ENCODE results near the gene IL22RA1.

IL22RA1 gene

GRCh38 chr1:24107462-24108138 is 35.3 kb downstream of the IL22RA1 start:
- H2AFZ ChIP-seq (ENCODE audit: low read length), result no peak overlapping the region
- TF ChIP-seq EZH2 (IDR thresholded peaks at IDR 0.05; ENCODE audit: borderline replicate concordance, low read length), result no peak
- TF ChIP-seq CTCF (IDR thresholded peaks at IDR 0.05; ENCODE audit: low read length), result no peak
- H3K4me2 ChIP-seq (ENCODE audit: low read length), result no peak overlapping the region
- H3F3A ChIP-seq (ENCODE audit: insufficient read depth, low read length), result no peaks in the 10 kb centered on the region
- H4K20me1 ChIP-seq (ENCODE audit: insufficient read depth, low read length), result no peaks in the 10 kb centered on the region
- no peaks in the 10 kb centered on the region for H3K36me3 ChIP-seq (ENCODE audit: insufficient read depth, low read length)
- H3K27ac ChIP-seq (ENCODE audit: low read depth, low read length, poor library complexity, severe bottlenecking), result no peak overlapping the region
- H3K27me3 ChIP-seq (ENCODE audit: insufficient read depth, low read length), result peaks cover 12% of the 10 kb centered on the region; the same call in 1 of the 2 replicates
- H3K9ac ChIP-seq (ENCODE audit: low read length), result no peak overlapping the region
- no peaks in the 10 kb centered on the region for H3K9me2 ChIP-seq (ENCODE audit: low read depth, low read length)
- no peaks in the 10 kb centered on the region for H3K4me1 ChIP-seq (ENCODE audit: insufficient read depth, low read length, severe bottlenecking)
- H3K9me3 ChIP-seq (ENCODE audit: low read length), result no peaks in the 10 kb centered on the region
- H3K79me2 ChIP-seq (ENCODE audit: insufficient read depth, low read length), result no peaks in the 10 kb centered on the region
- no peak overlapping the region for H3K4me3 ChIP-seq (ENCODE audit: low read depth, low read length, poor library complexity, severe bottlenecking)

GRCh38 chr1:24105368-24106160 is 37.4 kb downstream of the IL22RA1 start:
- no peak overlapping the region for H3K4me3 ChIP-seq (ENCODE audit: low read depth, low read length, poor library complexity, severe bottlenecking)
- no peak overlapping the region for H2AFZ ChIP-seq (ENCODE audit: low read length)
- H3K27ac ChIP-seq (ENCODE audit: low read depth, low read length, poor library complexity, severe bottlenecking), result no peak overlapping the region

GRCh38 chr1:24104854-24105253 is 38.1 kb downstream of the IL22RA1 start:
- TF ChIP-seq EZH2 (IDR thresholded peaks at IDR 0.05; ENCODE audit: borderline replicate concordance, low read length), result no peak
- TF ChIP-seq CTCF (IDR thresholded peaks at IDR 0.05; ENCODE audit: low read length), result no peak
- no peaks in the 10 kb centered on the region for H3K9me3 ChIP-seq (ENCODE audit: low read length)
- no peak overlapping the region for H3K4me3 ChIP-seq (ENCODE audit: low read depth, low read length, poor library complexity, severe bottlenecking)
- no peak overlapping the region for H2AFZ ChIP-seq (ENCODE audit: low read length)
- H3K9ac ChIP-seq (ENCODE audit: low read length), result no peak overlapping the region
- H3K27ac ChIP-seq (ENCODE audit: low read depth, low read length, poor library complexity, severe bottlenecking), result no peak overlapping the region
- H3F3A ChIP-seq (ENCODE audit: insufficient read depth, low read length), result no peaks in the 10 kb centered on the region
- no peak overlapping the region for H3K4me2 ChIP-seq (ENCODE audit: low read length)
- no peaks in the 10 kb centered on the region for H4K20me1 ChIP-seq (ENCODE audit: insufficient read depth, low read length)
- no peaks in the 10 kb centered on the region for H3K79me2 ChIP-seq (ENCODE audit: insufficient read depth, low read length)
- no peaks in the 10 kb centered on the region for H3K9me2 ChIP-seq (ENCODE audit: low read depth, low read length)
- H3K4me1 ChIP-seq (ENCODE audit: insufficient read depth, low read length, severe bottlenecking), result no peaks in the 10 kb centered on the region
- no peaks in the 10 kb centered on the region for H3K36me3 ChIP-seq (ENCODE audit: insufficient read depth, low read length)
- peaks cover 12% of the 10 kb centered on the region; the same call in 1 of the 2 replicates for H3K27me3 ChIP-seq (ENCODE audit: insufficient read depth, low read length)

More at GRCh38 chr1:24105368-24106160, 37.4 kb downstream of the IL22RA1 start:
- no peaks in the 10 kb centered on the region for H3K36me3 ChIP-seq (ENCODE audit: insufficient read depth, low read length)
- H3K79me2 ChIP-seq (ENCODE audit: insufficient read depth, low read length), result no peaks in the 10 kb centered on the region
- H3K9me3 ChIP-seq (ENCODE audit: low read length), result no peaks in the 10 kb centered on the region
- H4K20me1 ChIP-seq (ENCODE audit: insufficient read depth, low read length), result no peaks in the 10 kb centered on the region
- H3K4me1 ChIP-seq (ENCODE audit: insufficient read depth, low read length, severe bottlenecking), result no peaks in the 10 kb centered on the region
- H3K27me3 ChIP-seq (ENCODE audit: insufficient read depth, low read length), result peaks cover 12% of the 10 kb centered on the region; the same call in 1 of the 2 replicates
- no peak overlapping the region for H3K9ac ChIP-seq (ENCODE audit: low read length)
- H3K9me2 ChIP-seq (ENCODE audit: low read depth, low read length), result no peaks in the 10 kb centered on the region
- H3F3A ChIP-seq (ENCODE audit: insufficient read depth, low read length), result no peaks in the 10 kb centered on the region
- no peak for TF ChIP-seq EZH2 (IDR thresholded peaks at IDR 0.05; ENCODE audit: borderline replicate concordance, low read length)
- no peak for TF ChIP-seq CTCF (IDR thresholded peaks at IDR 0.05; ENCODE audit: low read length)
- H3K4me2 ChIP-seq (ENCODE audit: low read length), result no peak overlapping the region
